IPS-18a (cell line): ENCODE data around the gene LMF1.
"Not testable (repeated sequence)": the region's sequence is repeated elsewhere in the genome, so short reads cannot be mapped to it uniquely, and the experiment has no call there.

Source experiments
- H3K27ac ChIP-seq: one replicate; pipeline ENCODE4 v1.5.1; 2013; ENCODE audit warnings: low read length
- H3K27me3 ChIP-seq: one replicate; pipeline ENCODE4 v1.6.1; 2013; ENCODE audit warnings: mild to moderate bottlenecking, low read length; ENCODE audit not compliant: control insufficient read depth, insufficient read depth
- H3K36me3 ChIP-seq: one replicate; pipeline ENCODE4 v1.6.1; 2013; ENCODE audit warnings: low read depth, low read length; ENCODE audit not compliant: control insufficient read depth
- H3K4me1 ChIP-seq: one replicate; pipeline ENCODE4 v1.6.1; 2013; ENCODE audit warnings: low read depth, low read length; ENCODE audit not compliant: control insufficient read depth
- H3K4me3 ChIP-seq: one replicate; pipeline ENCODE4 v1.5.1; 2013; ENCODE audit warnings: low read length
- H3K9ac ChIP-seq: one replicate; pipeline ENCODE4 v1.6.1; 2013; ENCODE audit warnings: mild to moderate bottlenecking, low read length, moderate library complexity
- H3K9me3 ChIP-seq: one replicate; pipeline ENCODE4 v1.6.1; 2013; ENCODE audit warnings: low read depth, low read length; ENCODE audit not compliant: control insufficient read depth

The LMF1 gene

DNA sequence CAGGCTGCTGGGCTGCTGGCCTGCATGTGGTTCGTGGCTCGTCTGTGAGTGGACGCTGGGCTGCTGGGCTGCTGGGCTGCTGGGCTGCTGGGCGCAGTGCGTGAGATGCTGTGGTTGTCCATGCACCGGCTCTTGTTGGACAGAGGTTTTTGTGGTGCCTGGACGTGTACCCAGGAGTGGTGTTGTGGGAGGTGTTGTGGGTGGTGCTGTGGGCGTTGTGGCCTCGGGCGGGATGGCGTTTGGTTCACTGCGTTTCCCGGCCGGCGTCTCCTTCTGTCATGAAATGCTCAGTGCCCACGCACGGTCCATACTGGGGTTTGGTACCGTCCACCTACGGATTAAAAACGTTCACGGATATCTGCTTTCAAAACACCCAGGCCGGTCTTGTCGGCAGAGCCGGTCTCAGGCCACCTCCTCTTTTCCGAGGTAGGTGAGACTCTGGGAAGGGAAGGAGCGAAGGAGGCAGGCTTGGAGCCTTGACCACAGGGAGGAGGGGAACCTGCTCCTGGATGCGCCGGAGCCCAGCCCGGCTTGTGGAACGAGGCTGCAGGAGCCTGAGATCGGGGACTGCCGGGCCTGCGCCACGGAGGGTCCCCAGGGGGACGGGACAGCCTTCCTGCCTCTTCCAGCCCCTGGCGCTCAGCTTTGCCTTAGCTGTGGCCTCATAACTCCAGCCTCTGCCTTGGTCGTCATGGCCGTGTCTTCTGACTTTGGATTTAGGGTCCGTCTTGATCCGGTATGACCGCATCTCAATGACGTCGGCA, 140.5 kb downstream of the LMF1 start:
- no peaks in the 10 kb centered on the region for H3K36me3 ChIP-seq
- no peaks in the 10 kb centered on the region for H3K4me1 ChIP-seq
- no peak overlapping the region for H3K4me3 ChIP-seq
- H3K27me3 ChIP-seq = no peaks in the 10 kb centered on the region
- no peak overlapping the region for H3K27ac ChIP-seq
- H3K9ac ChIP-seq = no peak overlapping the region
- H3K9me3 ChIP-seq = no peaks in the 10 kb centered on the region

DNA sequence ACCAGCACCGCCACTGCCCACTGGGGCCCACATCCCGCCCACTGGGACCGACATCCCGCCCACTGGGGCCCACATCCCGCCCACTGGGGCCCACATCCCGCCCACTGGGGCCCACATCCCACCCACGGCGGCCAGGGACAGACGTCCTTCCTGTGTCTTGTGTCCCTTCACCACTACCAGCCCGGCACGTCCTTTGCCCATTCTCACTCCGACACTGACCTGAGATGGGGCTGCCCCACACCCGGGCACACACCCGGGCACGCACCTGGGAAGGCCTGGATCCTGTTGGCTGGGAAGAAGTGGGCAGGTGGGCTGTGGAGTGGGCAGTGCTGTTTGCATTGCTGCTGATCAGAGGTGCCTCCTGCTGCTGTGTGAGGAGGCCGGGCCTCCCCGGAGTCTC, 141.9 kb downstream of the LMF1 start:
- H3K9me3 ChIP-seq = no peaks in the 10 kb centered on the region
- no peak overlapping the region for H3K27ac ChIP-seq
- H3K9ac ChIP-seq = no peak overlapping the region
- no peaks in the 10 kb centered on the region for H3K36me3 ChIP-seq
- H3K4me3 ChIP-seq = no peak overlapping the region
- no peaks in the 10 kb centered on the region for H3K4me1 ChIP-seq
- no peaks in the 10 kb centered on the region for H3K27me3 ChIP-seq

DNA sequence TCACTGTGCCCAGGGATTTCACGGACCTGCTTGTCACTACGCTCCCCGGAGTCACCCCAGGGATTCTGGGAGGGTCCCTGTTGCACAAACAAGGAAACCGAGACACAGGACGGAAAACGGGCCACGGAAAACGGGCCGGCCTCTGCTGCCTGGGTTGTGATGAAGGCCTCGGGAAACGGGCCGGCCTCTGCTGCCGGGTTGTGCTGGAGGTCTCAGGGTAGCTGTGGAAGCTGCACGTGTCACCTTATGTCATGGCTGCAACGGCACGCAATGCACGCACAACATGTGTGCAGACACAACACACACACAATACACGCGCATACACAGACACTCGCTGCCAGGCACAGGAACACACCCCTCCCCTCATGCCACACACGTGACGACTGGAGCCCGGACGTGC, 143.3 kb downstream of the LMF1 start:
- Histone ChIP-seq H3K9ac (no peak overlapping the region), H3K9me3 (no peaks in the 10 kb centered on the region), H3K4me1 (no peaks in the 10 kb centered on the region), H3K27ac (no peak overlapping the region), H3K27me3 (no peaks in the 10 kb centered on the region), H3K36me3 (no peaks in the 10 kb centered on the region), H3K4me3 (no peak overlapping the region)

DNA sequence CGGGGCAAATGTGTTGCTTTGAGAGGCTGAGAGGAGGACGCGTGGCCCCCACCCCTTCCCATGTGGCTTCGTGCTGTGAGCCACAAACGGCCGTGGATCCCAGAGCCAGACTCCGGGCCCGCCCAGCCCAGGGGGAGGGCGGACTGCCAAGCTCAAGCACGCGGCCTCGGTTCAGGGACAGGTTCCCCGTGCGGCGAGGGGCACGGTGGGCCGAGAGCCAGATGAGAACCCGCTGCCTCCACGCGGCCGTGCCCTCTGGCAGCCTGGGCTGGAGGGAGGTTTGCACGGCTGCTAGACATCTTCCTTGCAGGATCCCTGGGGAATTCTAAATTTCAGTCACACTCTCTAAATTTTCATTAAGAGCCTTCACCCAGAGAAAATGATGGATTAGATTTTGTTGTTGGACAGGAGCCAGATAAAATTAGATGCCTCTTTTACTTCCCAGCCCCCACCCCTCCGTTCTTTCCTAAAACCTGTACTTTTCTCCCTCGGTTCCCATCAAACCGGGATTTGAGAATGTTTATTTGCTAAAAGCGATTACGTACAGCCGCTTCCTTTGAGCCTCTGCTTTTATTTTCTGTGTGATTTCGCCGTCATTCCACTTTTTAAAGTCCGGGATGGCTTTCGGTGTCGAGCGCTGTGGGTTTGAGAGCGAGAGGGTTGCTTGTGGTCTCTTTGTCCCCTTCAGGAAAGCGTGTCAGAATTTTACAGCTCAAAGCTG, 145.3 kb downstream of the LMF1 start:
- no peaks in the 10 kb centered on the region for H3K9me3 ChIP-seq
- no peaks in the 10 kb centered on the region for H3K4me1 ChIP-seq
- no peaks in the 10 kb centered on the region for H3K36me3 ChIP-seq
- H3K4me3 ChIP-seq = no peak overlapping the region
- no peak overlapping the region for H3K27ac ChIP-seq
- H3K27me3 ChIP-seq = no peaks in the 10 kb centered on the region
- H3K9ac ChIP-seq = no peak overlapping the region

DNA sequence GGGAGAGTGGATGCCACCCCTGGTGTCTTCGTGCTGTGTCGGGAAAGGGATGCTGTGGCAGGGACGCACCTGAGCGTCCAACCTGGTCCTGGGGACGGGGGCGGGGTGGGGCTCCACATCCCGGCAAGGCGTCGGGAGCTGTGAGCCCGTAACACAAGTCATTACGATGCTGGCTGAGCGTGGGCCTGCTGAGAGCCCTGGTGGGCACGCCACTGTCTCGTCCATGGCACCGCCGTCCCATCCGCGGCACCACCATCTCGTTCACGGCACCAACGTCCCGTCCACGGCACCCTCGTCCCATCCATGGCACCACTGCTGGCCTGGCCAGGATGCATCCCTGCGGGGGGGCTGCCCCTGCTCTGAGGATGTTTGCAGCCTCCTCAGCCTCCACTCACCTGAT, 146.2 kb downstream of the LMF1 start:
- Histone ChIP-seq H3K9me3 (no peaks in the 10 kb centered on the region), H3K36me3 (no peaks in the 10 kb centered on the region), H3K4me3 (no peak overlapping the region), H3K27me3 (no peaks in the 10 kb centered on the region), H3K9ac (no peak overlapping the region), H3K4me1 (no peaks in the 10 kb centered on the region), H3K27ac (no peak overlapping the region)

- Histone ChIP-seq H3K36me3 (no peaks in the 10 kb centered on the region), H3K9me3 (no peaks in the 10 kb centered on the region), H3K4me3 (no peak overlapping the region), H3K27me3 (no peaks in the 10 kb centered on the region), H3K4me1 (no peaks in the 10 kb centered on the region), H3K27ac (no peak overlapping the region), H3K9ac (no peak overlapping the region)
Measured at GRCh38 chr16:824194-824593, 146.6 kb downstream of the LMF1 start.

DNA sequence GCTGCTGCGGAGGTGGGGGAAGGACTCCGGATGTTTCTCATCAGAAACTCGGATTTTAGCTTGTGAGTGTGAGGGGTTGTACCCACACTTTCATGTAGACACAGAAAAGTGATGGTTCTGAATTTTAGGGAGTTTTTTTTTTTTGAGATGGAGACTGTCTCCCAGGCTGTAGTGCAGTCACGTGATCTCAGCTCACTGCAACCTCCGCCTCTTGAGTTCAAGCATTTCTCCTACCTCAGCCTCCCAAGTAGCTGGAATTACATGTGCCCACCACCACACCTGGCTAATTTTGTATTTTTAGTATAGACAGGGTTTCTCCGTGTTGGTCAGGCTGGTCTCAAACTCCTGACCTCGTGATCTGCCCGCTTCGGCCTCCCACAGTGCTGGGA, 147.9 kb downstream of the LMF1 start:
- no peaks in the 10 kb centered on the region for H3K27me3 ChIP-seq
- H3K4me3 ChIP-seq = no peak overlapping the region
- H3K36me3 ChIP-seq = no peaks in the 10 kb centered on the region
- H3K9ac ChIP-seq = no peak overlapping the region
- H3K9me3 ChIP-seq = no peaks in the 10 kb centered on the region
- H3K4me1 ChIP-seq = no peaks in the 10 kb centered on the region
- no peak overlapping the region for H3K27ac ChIP-seq

DNA sequence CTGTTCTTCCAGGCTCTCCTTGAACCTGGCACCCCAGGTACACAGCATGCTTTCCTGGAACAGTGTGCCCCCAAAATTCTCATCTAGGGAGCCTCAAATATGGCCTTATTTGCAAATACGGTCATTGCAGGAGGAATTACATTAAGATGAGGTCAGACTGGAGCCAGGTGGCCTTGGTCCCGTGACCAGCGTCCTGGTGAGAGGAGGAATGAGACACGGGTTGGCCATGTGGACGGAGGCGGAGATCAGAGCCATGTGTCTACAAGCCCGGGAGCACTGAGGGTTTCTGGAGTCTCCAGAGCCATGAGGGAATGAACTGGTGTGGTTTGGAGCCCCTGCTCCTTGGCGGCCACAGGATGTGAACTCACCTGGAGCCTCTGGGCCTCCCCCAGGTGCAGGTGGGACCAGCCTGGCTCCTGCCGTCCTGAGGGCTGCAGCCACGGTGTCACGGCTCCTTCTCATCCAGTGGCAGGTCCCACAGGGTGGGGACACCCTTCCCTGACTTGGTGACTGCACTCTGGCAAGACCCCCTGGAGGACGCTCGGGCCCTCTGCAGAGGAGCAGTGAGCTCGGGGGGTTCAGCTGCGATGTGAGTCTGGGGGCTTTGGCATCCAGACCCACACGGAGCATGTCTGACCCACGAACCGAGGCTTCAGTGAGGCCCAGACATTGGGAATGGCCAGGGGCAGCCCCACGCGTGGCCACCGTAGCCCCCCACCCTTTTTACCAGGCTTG, 148.4 kb downstream of the LMF1 start:
- H3K9me3 ChIP-seq = no peaks in the 10 kb centered on the region
- no peaks in the 10 kb centered on the region for H3K4me1 ChIP-seq
- H3K36me3 ChIP-seq = no peaks in the 10 kb centered on the region
- no peak overlapping the region for H3K4me3 ChIP-seq
- no peaks in the 10 kb centered on the region for H3K27me3 ChIP-seq
- no peak overlapping the region for H3K9ac ChIP-seq
- no peak overlapping the region for H3K27ac ChIP-seq

DNA sequence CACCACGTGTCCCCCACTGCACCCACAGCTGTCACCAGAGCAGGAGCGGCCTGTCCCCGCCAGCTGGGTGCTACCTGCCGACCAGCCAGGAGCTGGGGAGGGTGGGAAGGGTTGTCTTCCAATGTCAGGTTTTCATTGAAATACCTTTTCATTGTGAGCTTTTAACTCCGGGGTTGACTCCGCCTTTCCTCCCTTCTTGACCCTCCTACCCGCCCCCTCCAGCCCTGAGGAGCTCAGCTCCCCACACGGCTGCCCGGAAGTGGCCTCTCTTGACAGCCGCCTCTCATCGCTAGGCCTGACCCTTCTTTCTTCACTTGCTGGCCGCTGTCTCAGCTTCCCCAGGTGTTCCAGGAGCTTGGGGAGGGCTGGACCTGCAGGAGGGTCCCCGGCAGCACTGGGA, 149.0 kb downstream of the LMF1 start:
- no peak overlapping the region for H3K27ac ChIP-seq
- H3K27me3 ChIP-seq = no peaks in the 10 kb centered on the region
- H3K9ac ChIP-seq = no peak overlapping the region
- H3K4me1 ChIP-seq = no peaks in the 10 kb centered on the region
- H3K36me3 ChIP-seq = no peaks in the 10 kb centered on the region
- H3K4me3 ChIP-seq = no peak overlapping the region
- H3K9me3 ChIP-seq = no peaks in the 10 kb centered on the region

GRCh38 chr16:820748-821147, 150.0 kb downstream of the LMF1 start:
- Histone ChIP-seq H3K36me3 (no peaks in the 10 kb centered on the region), H3K27ac (no peak overlapping the region), H3K27me3 (no peaks in the 10 kb centered on the region), H3K9me3 (no peaks in the 10 kb centered on the region), H3K9ac (no peak overlapping the region), H3K4me3 (no peak overlapping the region), H3K4me1 (no peaks in the 10 kb centered on the region)

DNA sequence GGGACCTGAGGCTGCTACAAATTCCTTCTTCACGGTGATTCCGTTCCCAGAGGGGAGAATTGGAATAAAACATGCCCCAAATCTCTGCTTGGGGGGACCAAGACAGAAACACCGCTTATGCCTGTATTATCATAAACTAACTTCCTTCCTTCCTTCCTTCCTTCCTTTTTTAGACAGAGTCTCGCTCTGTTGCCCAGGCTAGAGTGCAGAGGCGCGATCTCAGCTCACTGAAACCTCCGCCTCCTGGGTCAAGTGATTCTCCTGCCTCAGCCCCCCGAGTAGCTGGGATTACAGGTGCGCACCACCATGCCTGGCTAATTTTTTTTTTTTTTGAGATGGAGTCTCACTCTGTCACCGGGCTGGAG, 150.8 kb downstream of the LMF1 start:
- H3K4me1 ChIP-seq, H3K36me3 ChIP-seq, H3K27me3 ChIP-seq, H3K27ac ChIP-seq, H3K4me3 ChIP-seq, H3K9ac ChIP-seq, H3K9me3 ChIP-seq: not testable (repeated sequence)
